RWPE2 (cell line): ENCODE data around the gene PIM3.
"Not testable (repeated sequence)": the region's sequence is repeated elsewhere in the genome, so short reads cannot be mapped to it uniquely, and the experiment has no call there.

Experiments used
- ATAC-seq: fragments of 200-7000 bp; cut with Tn5 transposase; 3 replicates; pipeline ENCODE4 v1.9.1; 2021; ENCODE audit warnings: low read depth
- DNase-seq: peaks from one replicate; pipeline ENCODE4 v3.0.0-alpha.2; 2020; ENCODE audit warnings: low spot score
- H3K27ac ChIP-seq: fragments of 450-650 bp; 2 replicates; pipeline ENCODE4 v1.5.1; 2017; ENCODE audit warnings: mild to moderate bottlenecking; ENCODE audit not compliant: poor library complexity, severe bottlenecking
- H3K27me3 ChIP-seq: fragments of 250-450 bp; sonication (Bioruptor Pico); 2 replicates; pipeline ENCODE4 v1.5.1; 2021; ENCODE audit warnings: mild to moderate bottlenecking, moderate library complexity; ENCODE audit not compliant: insufficient read depth, poor library complexity, severe bottlenecking
- H3K36me3 ChIP-seq: fragments of 250-450 bp; sonication (Bioruptor Pico); 2 replicates; pipeline ENCODE4 v1.5.1; 2020; ENCODE audit warnings: low read depth, mild to moderate bottlenecking, moderate library complexity
- H3K4me1 ChIP-seq: fragments of 250-450 bp; sonication (Bioruptor Pico); 2 replicates; pipeline ENCODE4 v1.5.1; 2021; ENCODE audit warnings: mild to moderate bottlenecking, moderate library complexity; ENCODE audit not compliant: insufficient read depth, poor library complexity, severe bottlenecking
- H3K4me3 ChIP-seq: fragments of 250-450 bp; sonication (Bioruptor Pico); 2 replicates; pipeline ENCODE4 v1.5.1; 2021; ENCODE audit warnings: mild to moderate bottlenecking, moderate library complexity; ENCODE audit not compliant: severe bottlenecking
- H3K9me3 ChIP-seq: fragments of 250-450 bp; sonication (Bioruptor Pico); 2 replicates; pipeline ENCODE4 v1.5.1; 2021; ENCODE audit warnings: mild to moderate bottlenecking, moderate library complexity; ENCODE audit not compliant: severe bottlenecking
- TF ChIP-seq, protein P1 (sequence below): fragments of 450-650 bp; IDR thresholded peaks from one replicate; pipeline ENCODE4 v1.5.1; 2017; ENCODE audit warnings: mild to moderate bottlenecking, moderate library complexity; ENCODE audit not compliant: poor library complexity, severe bottlenecking

PIM3 gene

DNA sequence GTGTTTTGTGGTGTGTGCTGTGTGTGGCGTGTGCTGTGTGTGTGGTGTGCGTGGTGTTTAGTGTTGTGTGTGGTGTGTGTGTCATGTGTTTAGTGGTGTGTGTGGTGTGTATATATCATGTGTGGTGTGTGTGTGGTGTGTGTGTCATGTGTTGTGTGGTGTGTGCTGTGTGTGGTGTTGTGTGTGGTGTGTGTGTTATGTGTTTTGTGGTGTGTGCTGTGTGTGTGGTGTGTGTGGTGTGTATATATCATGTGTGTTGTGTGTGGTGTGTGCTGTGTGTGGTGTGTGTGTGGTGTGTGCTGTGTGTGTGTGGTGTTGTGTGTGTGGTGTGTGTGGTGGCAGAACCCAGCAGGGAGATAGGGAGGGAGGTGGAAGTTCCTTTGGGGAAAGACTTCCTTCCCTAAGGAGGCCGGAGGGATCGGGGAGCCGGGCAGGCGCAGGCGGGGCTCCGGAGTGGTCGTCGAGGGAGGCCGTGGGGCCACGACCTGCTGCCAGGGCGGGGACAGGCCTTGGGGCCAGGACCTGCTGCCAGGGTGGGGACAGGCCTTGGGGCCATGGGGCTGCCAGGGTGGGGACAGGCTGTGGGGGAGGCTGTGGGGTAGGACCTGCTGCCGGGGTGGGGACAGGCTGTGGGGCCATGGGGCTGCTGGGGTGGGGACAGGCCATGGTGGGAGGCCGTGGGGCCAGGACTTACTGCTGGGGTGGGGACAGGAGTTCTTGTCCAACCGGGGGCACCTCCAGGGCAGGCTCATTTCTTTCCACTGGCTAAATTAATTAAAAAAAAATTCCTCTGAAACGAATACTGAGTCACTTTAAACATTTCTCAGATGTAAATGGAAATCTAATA lies 15.2 kb downstream of the PIM3 start:
- no peak overlapping the region for H3K4me3 ChIP-seq
- H3K36me3 ChIP-seq, result no peaks in the 10 kb centered on the region
- TF ChIP-seq, protein P1, sequence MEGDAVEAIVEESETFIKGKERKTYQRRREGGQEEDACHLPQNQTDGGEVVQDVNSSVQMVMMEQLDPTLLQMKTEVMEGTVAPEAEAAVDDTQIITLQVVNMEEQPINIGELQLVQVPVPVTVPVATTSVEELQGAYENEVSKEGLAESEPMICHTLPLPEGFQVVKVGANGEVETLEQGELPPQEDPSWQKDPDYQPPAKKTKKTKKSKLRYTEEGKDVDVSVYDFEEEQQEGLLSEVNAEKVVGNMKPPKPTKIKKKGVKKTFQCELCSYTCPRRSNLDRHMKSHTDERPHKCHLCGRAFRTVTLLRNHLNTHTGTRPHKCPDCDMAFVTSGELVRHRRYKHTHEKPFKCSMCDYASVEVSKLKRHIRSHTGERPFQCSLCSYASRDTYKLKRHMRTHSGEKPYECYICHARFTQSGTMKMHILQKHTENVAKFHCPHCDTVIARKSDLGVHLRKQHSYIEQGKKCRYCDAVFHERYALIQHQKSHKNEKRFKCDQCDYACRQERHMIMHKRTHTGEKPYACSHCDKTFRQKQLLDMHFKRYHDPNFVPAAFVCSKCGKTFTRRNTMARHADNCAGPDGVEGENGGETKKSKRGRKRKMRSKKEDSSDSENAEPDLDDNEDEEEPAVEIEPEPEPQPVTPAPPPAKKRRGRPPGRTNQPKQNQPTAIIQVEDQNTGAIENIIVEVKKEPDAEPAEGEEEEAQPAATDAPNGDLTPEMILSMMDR, result no peak
- no peaks in the 10 kb centered on the region for H3K27me3 ChIP-seq
- H3K27ac ChIP-seq, result peak overlapping the region; percentile 15
- DNase-seq (no peak), ATAC-seq (peak; percentile 34)
- H3K9me3 ChIP-seq, result no peaks in the 10 kb centered on the region
- H3K4me1 ChIP-seq, result peaks cover 7% of the 10 kb centered on the region

DNA sequence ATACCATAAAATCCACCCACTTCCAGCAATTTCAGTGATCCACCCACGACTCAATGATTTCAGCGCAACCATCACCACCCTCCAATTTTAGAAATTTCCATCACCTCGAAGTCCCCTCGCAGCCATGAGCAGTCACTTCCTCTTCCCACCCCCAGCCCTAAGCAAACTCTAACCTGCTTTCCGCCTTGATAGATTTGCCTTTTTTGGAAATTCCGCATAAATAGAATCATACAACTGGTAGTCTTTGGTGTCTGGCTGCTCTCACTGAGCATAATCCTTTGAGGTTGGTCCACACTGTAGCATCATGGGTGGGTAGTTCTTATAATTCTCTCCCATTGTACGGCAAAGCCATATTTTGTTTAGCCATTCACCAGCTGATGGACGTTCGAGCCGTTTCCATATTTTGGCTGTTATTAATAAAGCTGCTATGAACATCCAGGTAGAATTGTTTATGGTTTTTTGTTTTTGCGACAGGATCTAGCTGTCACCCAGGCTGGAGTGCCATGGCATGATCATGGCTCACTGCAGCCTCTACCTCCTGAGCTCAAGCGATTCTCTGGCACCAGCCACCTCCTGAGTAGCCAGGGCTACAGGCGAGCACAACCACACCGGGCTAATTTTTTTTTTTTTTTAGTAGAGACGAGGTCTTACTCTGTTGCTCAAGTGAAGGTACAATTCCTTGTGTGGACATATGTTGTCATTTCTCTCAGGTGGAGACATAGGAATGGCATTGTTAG lies 16.0 kb downstream of the PIM3 start:
- ATAC-seq (peak; percentile 48), DNase-seq (no peak)
- Histone ChIP-seq H3K9me3 (no peaks in the 10 kb centered on the region), H3K4me3 (no peak overlapping the region), H3K4me1 (peaks cover 7% of the 10 kb centered on the region), H3K27me3 (no peaks in the 10 kb centered on the region), H3K36me3 (no peaks in the 10 kb centered on the region), H3K27ac (peak overlapping the region; percentile 15)
- TF ChIP-seq, protein P1, result no peak

DNA sequence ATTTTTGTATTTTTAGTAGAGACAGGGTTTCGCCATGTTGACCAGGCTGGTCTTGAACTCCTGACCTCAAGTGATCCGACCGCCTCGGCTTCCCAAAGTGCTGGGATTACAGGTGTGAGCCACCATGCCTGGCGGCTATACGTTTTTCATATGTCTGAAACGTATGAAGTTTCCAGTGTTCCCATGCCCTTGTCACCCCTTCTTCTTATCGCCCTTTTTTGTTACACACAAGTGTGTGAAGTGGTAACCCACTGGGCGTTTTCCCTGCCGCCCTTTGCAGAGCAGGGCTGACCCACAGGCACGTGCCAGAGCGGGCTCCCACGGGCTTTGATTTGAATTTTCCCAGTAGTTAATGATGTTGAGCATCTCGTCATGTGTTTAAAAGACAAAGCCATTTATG lies 17.0 kb downstream of the PIM3 start:
- Histone ChIP-seq H3K36me3 (no peaks in the 10 kb centered on the region), H3K9me3 (no peaks in the 10 kb centered on the region), H3K4me3 (no peak overlapping the region), H3K27me3 (peaks cover 1% of the 10 kb centered on the region), H3K27ac (no peak overlapping the region), H3K4me1 (peaks cover 7% of the 10 kb centered on the region)
- TF ChIP-seq, protein P1, result no peak
- no peak for DNase-seq
- ATAC-seq, result no peak

DNA sequence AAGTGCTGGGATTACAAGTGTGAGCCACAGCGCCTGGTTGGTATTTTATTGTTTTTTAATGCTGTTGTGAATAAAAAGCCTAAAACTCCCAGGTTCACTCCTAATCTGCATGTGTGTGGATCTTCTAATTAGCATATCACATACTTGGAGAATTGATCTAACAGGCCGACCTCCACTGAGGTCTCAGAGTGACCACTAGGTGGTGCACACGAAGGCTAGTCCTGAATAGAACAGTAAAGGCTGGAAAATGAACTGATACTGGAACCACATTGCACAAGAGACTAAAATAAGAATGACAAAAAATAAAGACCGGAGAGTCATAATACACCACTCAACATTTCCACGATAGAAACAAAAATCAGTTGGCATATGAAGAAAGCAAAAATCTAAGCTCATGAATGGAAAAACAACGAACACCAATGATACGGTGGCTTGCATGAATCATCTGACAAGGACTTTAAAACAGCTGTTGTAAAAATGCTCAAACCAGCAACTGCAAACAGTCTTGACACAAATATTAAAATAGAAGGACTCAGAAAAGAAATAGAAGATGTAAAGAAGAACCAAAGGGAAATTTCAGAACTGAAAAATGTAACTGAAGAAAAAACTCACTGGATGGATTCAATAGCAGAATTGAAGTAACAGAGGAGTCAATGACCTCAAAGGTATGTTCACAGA lies 19.2 kb downstream of the PIM3 start:
- Histone ChIP-seq H3K4me3 (no peak overlapping the region), H3K4me1 (peaks cover 7% of the 10 kb centered on the region), H3K27me3 (peaks cover 23% of the 10 kb centered on the region), H3K27ac (no peak overlapping the region), H3K9me3 (no peaks in the 10 kb centered on the region), H3K36me3 (no peaks in the 10 kb centered on the region)
- DNase-seq (no peak), ATAC-seq (no peak; the same call in 2 of the 3 replicates)
- TF ChIP-seq, protein P1, result peak; percentile 61

DNA sequence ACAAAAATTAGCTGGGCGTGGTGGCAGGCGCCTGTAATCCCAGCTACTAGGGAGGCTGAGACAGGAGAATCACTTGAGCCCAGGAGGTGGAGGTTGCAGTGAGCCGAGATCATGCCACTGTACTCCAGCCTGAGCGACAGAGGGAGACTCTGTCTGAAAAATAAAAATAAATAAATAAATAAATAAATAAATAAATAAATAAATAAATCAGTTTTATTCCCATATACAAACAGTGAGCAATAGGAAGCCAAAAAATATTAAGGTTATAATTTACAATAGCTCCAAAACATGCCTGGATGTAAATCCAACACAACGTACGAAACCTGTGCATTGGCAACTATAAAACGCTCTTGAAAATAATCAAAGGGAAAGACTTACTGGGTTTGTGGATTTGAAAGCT lies 21.2 kb downstream of the PIM3 start:
- peaks cover 26% of the 10 kb centered on the region for H3K27me3 ChIP-seq
- not testable (repeated sequence) for H3K27ac ChIP-seq, H3K9me3 ChIP-seq, H3K36me3 ChIP-seq, H3K4me1 ChIP-seq, H3K4me3 ChIP-seq, ATAC-seq, DNase-seq
